ENCODE data around the gene EXD2. TPM values are rescaled to one million over a fixed set of nuclear protein-coding genes. Genes with fewer than 3 reads are reported as not detected.

EXD2 gene
- total RNA-seq, 1 donor from 2014 or later, result 6.9 TPM

DNA sequence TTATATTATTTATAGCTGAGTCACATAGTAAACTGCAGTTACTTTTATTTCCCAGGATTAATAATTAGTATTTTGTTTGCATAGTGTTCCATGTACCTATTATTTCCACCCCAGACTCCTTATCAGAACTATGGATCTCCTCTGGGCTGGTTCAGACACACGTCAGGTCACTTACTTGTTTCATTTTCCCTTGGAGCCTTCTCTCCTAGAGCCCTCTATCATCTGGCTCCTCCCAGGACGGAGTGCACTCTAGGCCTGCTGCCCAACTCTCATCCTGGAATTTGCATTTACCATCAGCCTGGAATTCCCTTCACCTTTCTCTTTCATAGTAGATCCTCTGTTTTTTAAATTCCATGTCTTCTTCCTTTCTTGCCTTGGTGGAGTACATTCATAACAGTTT, 40.2 kb downstream of the EXD2 start:
- ATAC-seq (ENCODE audit: low read depth) (no peak), DNase-seq (no peak)
- Mint-ChIP-seq H3K4me1 (no peaks in the 10 kb centered on the region), H3K9me3 (no peaks in the 10 kb centered on the region), H3K27me3 (no peaks in the 10 kb centered on the region), H3K4me3 (no peak overlapping the region), H3K36me3 (ENCODE audit: low read depth) (peaks cover 49% of the 10 kb centered on the region), H3K27ac (no peak overlapping the region)
- POLR2A ChIA-PET, result no interaction called here
- no peak for TF ChIP-seq CTCF (IDR thresholded peaks at IDR 0.05)
- CTCF ChIA-PET, result interaction anchor here (1.3 kb wide), 1 partner anchor 10 kb away, joined by 4 read pairs; no protein-coding TSS in a partner anchor
- intact Hi-C loops (cut with micrococcal nuclease), result no loop called here

GRCh38 chr14:69232388-69232787, 41.1 kb downstream of the EXD2 start:
- Mint-ChIP-seq H3K9me3 (no peaks in the 10 kb centered on the region), H3K36me3 (ENCODE audit: low read depth) (peaks cover 58% of the 10 kb centered on the region), H3K27me3 (no peaks in the 10 kb centered on the region), H3K4me3 (no peak overlapping the region), H3K27ac (no peak overlapping the region), H3K4me1 (no peaks in the 10 kb centered on the region)
- ChIA-PET POLR2A (no interaction called here), CTCF (interaction anchor here (1.0 to 1.5 kb wide), 2 partner anchors 11 to 228 kb away, joined by 4 read pairs; no protein-coding TSS in a partner anchor)
- intact Hi-C loops (cut with micrococcal nuclease), result no loop called here
- no peak for TF ChIP-seq CTCF (IDR thresholded peaks at IDR 0.05)
- DNase-seq, result no peak
- no peak for ATAC-seq (ENCODE audit: low read depth)

DNA sequence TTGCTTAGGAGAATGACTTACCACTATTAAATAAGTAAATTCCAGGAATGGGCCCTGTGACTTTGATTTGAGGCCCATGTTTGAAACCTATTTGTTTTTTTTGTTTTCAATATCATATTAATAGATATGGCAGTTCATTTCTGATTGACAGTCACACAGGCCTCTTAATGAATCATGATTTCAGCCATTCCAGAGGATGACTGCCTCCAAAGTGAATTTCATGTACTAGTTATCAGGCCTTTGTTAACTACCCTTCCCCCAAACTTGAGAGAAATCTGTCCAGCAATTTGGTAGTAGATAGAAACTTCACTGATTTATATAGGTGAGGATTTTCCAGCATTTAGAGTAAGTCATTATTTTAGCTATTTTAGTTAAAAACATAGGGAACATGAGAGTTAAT, 42.8 kb downstream of the EXD2 start:
- H3K27me3 Mint-ChIP-seq, result no peaks in the 10 kb centered on the region
- intact Hi-C loops (cut with micrococcal nuclease), result no loop called here
- ChIA-PET POLR2A (no interaction called here), CTCF (interaction anchor here (1.5 kb wide), 1 partner anchor 226 kb away, joined by 4 read pairs; no protein-coding TSS in a partner anchor)
- no peaks in the 10 kb centered on the region for H3K9me3 Mint-ChIP-seq
- peaks cover 67% of the 10 kb centered on the region for H3K36me3 Mint-ChIP-seq (ENCODE audit: low read depth)
- ATAC-seq (ENCODE audit: low read depth) (no peak), DNase-seq (no peak)
- no peak for TF ChIP-seq CTCF (IDR thresholded peaks at IDR 0.05)
- H3K4me3 Mint-ChIP-seq, result no peak overlapping the region
- no peak overlapping the region for H3K27ac Mint-ChIP-seq
- H3K4me1 Mint-ChIP-seq, result no peaks in the 10 kb centered on the region

DNA sequence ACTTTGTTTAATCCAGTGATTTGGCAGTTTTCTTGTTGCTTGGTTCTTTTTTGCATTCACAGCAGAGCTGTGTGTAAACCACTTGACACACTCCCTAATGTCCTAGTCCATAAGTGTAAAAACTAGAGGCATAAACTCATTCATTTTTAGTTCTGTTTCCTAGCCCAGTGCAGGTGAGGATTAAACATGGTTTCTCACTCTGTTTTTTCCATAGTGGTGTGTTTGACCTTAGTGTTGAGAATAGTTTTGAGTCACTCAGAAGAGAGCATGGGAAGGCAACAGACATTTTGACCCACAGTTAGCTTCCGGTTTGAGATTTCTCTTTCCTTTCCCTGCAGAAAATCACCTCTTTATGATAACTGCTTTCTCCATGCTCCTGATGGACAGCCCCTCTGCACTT, 44.4 kb downstream of the EXD2 start:
- ATAC-seq (ENCODE audit: low read depth), result no peak
- intact Hi-C loops (cut with micrococcal nuclease), result no loop called here
- POLR2A ChIA-PET, result no interaction called here
- Mint-ChIP-seq H3K27me3 (no peaks in the 10 kb centered on the region), H3K36me3 (ENCODE audit: low read depth) (peaks cover 70% of the 10 kb centered on the region), H3K4me1 (no peaks in the 10 kb centered on the region), H3K4me3 (no peak overlapping the region), H3K27ac (no peak overlapping the region), H3K9me3 (no peaks in the 10 kb centered on the region)
- TF ChIP-seq CTCF (IDR thresholded peaks at IDR 0.05), result no peak
- no peak for DNase-seq
- CTCF ChIA-PET, result interaction anchor here (1.0 kb wide), 1 partner anchor 10 kb away, joined by 3 read pairs; no protein-coding TSS in a partner anchor

DNA sequence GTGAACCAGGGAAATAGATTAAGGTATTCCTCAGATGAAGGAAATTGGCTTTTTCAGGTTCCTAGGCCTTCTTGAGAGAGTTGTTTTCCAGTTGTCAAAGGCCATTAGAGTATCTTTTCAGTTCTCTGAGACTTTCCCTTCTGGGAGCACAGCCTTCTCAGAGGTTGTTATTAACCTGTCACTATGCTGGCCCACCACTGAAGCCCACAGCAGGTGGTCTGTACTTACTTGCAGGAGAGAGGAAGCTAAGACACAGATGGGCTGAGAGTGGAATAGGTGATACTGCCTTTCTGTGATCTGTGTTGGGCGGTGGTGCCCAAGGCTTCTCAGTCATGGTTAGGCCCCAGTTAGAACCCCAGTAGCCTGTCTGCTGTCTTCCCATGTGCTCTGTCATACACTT, 45.8 kb downstream of the EXD2 start:
- CTCF ChIA-PET, result no interaction called here
- no peaks in the 10 kb centered on the region for H3K27me3 Mint-ChIP-seq
- TF ChIP-seq CTCF (IDR thresholded peaks at IDR 0.05), result no peak

More for the DNA sequence above, 45.8 kb downstream of the EXD2 start:
- peaks cover 68% of the 10 kb centered on the region for H3K36me3 Mint-ChIP-seq (ENCODE audit: low read depth)
- no peak overlapping the region for H3K27ac Mint-ChIP-seq
- DNase-seq (no peak), ATAC-seq (ENCODE audit: low read depth) (no peak)
- intact Hi-C loops (cut with micrococcal nuclease), result no loop called here
- H3K4me1 Mint-ChIP-seq, result no peaks in the 10 kb centered on the region
- POLR2A ChIA-PET, result no interaction called here
- H3K9me3 Mint-ChIP-seq, result no peaks in the 10 kb centered on the region
- no peak overlapping the region for H3K4me3 Mint-ChIP-seq

Measured in activated B cell treated with CpG ODN at 0.5 μM for 24 hours (primary cell).